Caco-2 (cell line): ENCODE measurements around the gene UMOD. TPM values are rescaled to one million over a fixed set of nuclear protein-coding genes. Genes with fewer than 3 reads are reported as not detected.

Experiments
- BruUV-seq: library from RNA; stranded (reverse); fragments of 400-500 nt; replicated peaks from 2 replicates; lab custom pipeline; 2021; lab: Mats Ljungman, UMichigan
- CTCF ChIA-PET: fragments of 300-600 bp; sonication (Branson Sonifier 250); formaldehyde crosslinking; loops from one replicate; lab custom pipeline; 2022; ENCODE audit warnings: antibody characterized with exemption; lab: Charles Lee
- POLR2A ChIA-PET: fragments of 300-600 bp; sonication (Branson Sonifier 250); formaldehyde crosslinking; loops from one replicate; lab custom pipeline; 2022; ENCODE audit warnings: antibody characterized with exemption; lab: Charles Lee
- DNase-seq, 2 experiments: peaks; one replicate each; pipeline versions ENCODE4 v3.0.0 to v3.0.0-alpha.2; 2020 to 2022
- H3K27me3 ChIP-seq: replicated peaks from 2 replicates; pipeline ENCODE4 v1.6.0; 2011; ENCODE audit warnings: low read length; ENCODE audit not compliant: control insufficient read depth, insufficient read depth
- H3K36me3 ChIP-seq: 2 replicates; pipeline ENCODE4 v1.5.1; 2011; ENCODE audit warnings: low read length; ENCODE audit not compliant: control insufficient read depth, insufficient read depth
- H3K4me1 ChIP-seq: fragments of 250-450 bp; sonication (Bioruptor Pico); 2 replicates; pipeline ENCODE4 v1.5.1; 2020; ENCODE audit warnings: mild to moderate bottlenecking
- H3K4me3 ChIP-seq: 2 replicates; pipeline ENCODE4 v1.5.1; 2011; ENCODE audit warnings: low read depth, mild to moderate bottlenecking, control low read depth, low read length
- H3K9me3 ChIP-seq: fragments of 250-450 bp; sonication (Bioruptor Pico); 2 replicates; pipeline ENCODE4 v1.5.1; 2020; ENCODE audit warnings: mild to moderate bottlenecking, moderate library complexity
- H3K27ac Mint-ChIP-seq: one replicate; pipeline ENCODE4 v1.8.0; 2022; ENCODE audit warnings: mixed read lengths; ENCODE audit not compliant: unreplicated experiment
- H3K27me3 Mint-ChIP-seq: one replicate; pipeline ENCODE4 v1.8.0; 2022; ENCODE audit warnings: mixed read lengths; ENCODE audit not compliant: insufficient read depth, unreplicated experiment
- H3K36me3 Mint-ChIP-seq: one replicate; pipeline ENCODE4 v1.8.0; 2022; ENCODE audit warnings: mild to moderate bottlenecking, mixed read lengths; ENCODE audit not compliant: insufficient read depth, unreplicated experiment
- H3K4me1 Mint-ChIP-seq: one replicate; pipeline ENCODE4 v1.8.0; 2022; ENCODE audit warnings: low read depth, mixed read lengths; ENCODE audit not compliant: unreplicated experiment
- H3K4me3 Mint-ChIP-seq: one replicate; pipeline ENCODE4 v1.8.0; 2022; ENCODE audit warnings: mild to moderate bottlenecking, moderate library complexity, mixed read lengths; ENCODE audit not compliant: unreplicated experiment
- H3K9me3 Mint-ChIP-seq: one replicate; pipeline ENCODE4 v1.8.0; 2022; ENCODE audit warnings: mixed read lengths; ENCODE audit not compliant: unreplicated experiment
- CTCF ChIP-seq, 2 experiments: fragments of 200-600 bp in 1 of 2; IDR thresholded peaks; 1 replicate in 1 of 2; 2 replicates in 1 of 2; pipeline versions ENCODE4 v1.5.1 to v1.8.0; 2011 to 2022; ENCODE audit warnings: antibody characterized with exemption in 1 of 2, control low read depth in 1 of 2, inconsistent platforms in 1 of 2, low read depth in 1 of 2, low read length in 1 of 2, mild to moderate bottlenecking in 1 of 2, moderate library complexity in 1 of 2; ENCODE audit not compliant: insufficient read depth in 1 of 2, severe bottlenecking in 1 of 2, unreplicated experiment in 1 of 2
- intact Hi-C: fragments of 100-400 bp; cut with micrococcal nuclease; formaldehyde crosslinking; loops from one replicate; pipeline ENCODE4 v1.10.0; 2022; ENCODE audit not compliant: unreplicated experiment
- total RNA-seq: library from RNA; stranded (reverse); gene quantifications from 2 replicates; pipeline ENCODE4 v1.2.3, GENCODE V29; 2022

UMOD gene
- total RNA-seq, 1 experiment from 2014 or later, result not detected

- no peaks in the 10 kb centered on the region for H3K4me1 ChIP-seq
- H3K27me3 Mint-ChIP-seq, result peaks cover 10% of the 10 kb centered on the region
- BruUV-seq, result no TSS peak
- no peaks in the 10 kb centered on the region for H3K36me3 Mint-ChIP-seq
- no peaks in the 10 kb centered on the region for H3K9me3 Mint-ChIP-seq
- H3K36me3 ChIP-seq, result no peaks in the 10 kb centered on the region
- no peak overlapping the region for H3K4me3 ChIP-seq
- no peak for DNase-seq
- POLR2A ChIA-PET, result no interaction called here
- no peaks in the 10 kb centered on the region for H3K27me3 ChIP-seq
- no peak overlapping the region for H3K27ac Mint-ChIP-seq
- intact Hi-C loops, result no loop called here
- no peaks in the 10 kb centered on the region for H3K4me1 Mint-ChIP-seq
- CTCF ChIA-PET, result no interaction called here
- no peaks in the 10 kb centered on the region for H3K9me3 ChIP-seq
- no peak for TF ChIP-seq CTCF (IDR thresholded peaks at IDR 0.05; ENCODE audit: insufficient read depth in 1 of 2, low read depth in 1 of 2, low read length in 1 of 2, severe bottlenecking in 1 of 2, unreplicated experiment in 1 of 2)
- H3K4me3 Mint-ChIP-seq, result no peak overlapping the region
Observed at GRCh38 chr16:20316715-20317114, 35.8 kb downstream of the UMOD start.

GRCh38 chr16:20315764-20316163 is 36.8 kb downstream of the UMOD start:
- H3K27ac Mint-ChIP-seq, result no peak overlapping the region
- Histone ChIP-seq H3K27me3 (no peaks in the 10 kb centered on the region), H3K4me1 (no peaks in the 10 kb centered on the region), H3K4me3 (no peak overlapping the region), H3K36me3 (no peaks in the 10 kb centered on the region), H3K9me3 (no peaks in the 10 kb centered on the region)
- H3K9me3 Mint-ChIP-seq, result no peaks in the 10 kb centered on the region
- peaks cover 10% of the 10 kb centered on the region for H3K27me3 Mint-ChIP-seq
- DNase-seq, result no peak
- no peaks in the 10 kb centered on the region for H3K36me3 Mint-ChIP-seq
- H3K4me1 Mint-ChIP-seq, result no peaks in the 10 kb centered on the region
- TF ChIP-seq CTCF (IDR thresholded peaks at IDR 0.05; ENCODE audit: insufficient read depth in 1 of 2, low read depth in 1 of 2, low read length in 1 of 2, severe bottlenecking in 1 of 2, unreplicated experiment in 1 of 2), result no peak
- CTCF ChIA-PET, result no interaction called here
- POLR2A ChIA-PET, result no interaction called here
- intact Hi-C loops, result no loop called here
- BruUV-seq, result no TSS peak
- H3K4me3 Mint-ChIP-seq, result no peak overlapping the region

GRCh38 chr16:20314575-20314974 is 37.9 kb downstream of the UMOD start:
- Mint-ChIP-seq H3K4me3 (no peak overlapping the region), H3K9me3 (no peaks in the 10 kb centered on the region), H3K4me1 (no peaks in the 10 kb centered on the region), H3K27me3 (peaks cover 10% of the 10 kb centered on the region), H3K27ac (no peak overlapping the region), H3K36me3 (no peaks in the 10 kb centered on the region)
- H3K27me3 ChIP-seq, result no peaks in the 10 kb centered on the region
- no peaks in the 10 kb centered on the region for H3K36me3 ChIP-seq
- intact Hi-C loops, result no loop called here
- no TSS peak for BruUV-seq
- POLR2A ChIA-PET, result no interaction called here
- CTCF ChIA-PET, result no interaction called here
- DNase-seq, result no peak
- TF ChIP-seq CTCF (IDR thresholded peaks at IDR 0.05; ENCODE audit: insufficient read depth in 1 of 2, low read depth in 1 of 2, low read length in 1 of 2, severe bottlenecking in 1 of 2, unreplicated experiment in 1 of 2), result no peak
- no peaks in the 10 kb centered on the region for H3K9me3 ChIP-seq
- H3K4me3 ChIP-seq, result no peak overlapping the region
- H3K4me1 ChIP-seq, result no peaks in the 10 kb centered on the region
